GM19240 (cell line): Measurements from ENCODE around the gene CCDC159.
"Not testable (repeated sequence)": the region's sequence is repeated elsewhere in the genome, so short reads cannot be mapped to it uniquely, and the experiment has no call there.

Experiments used
- DNase-seq: peaks from one replicate; pipeline ENCODE4 v3.0.0; 2011; ENCODE audit warnings: low spot score; ENCODE audit not compliant: insufficient read length

The CCDC159 gene

GRCh38 chr19:11365557-11366117, 19.3 kb downstream of the CCDC159 start:
- DNase-seq, result no peak

GRCh38 chr19:11367528-11367927, 21.2 kb downstream of the CCDC159 start:
- no peak for DNase-seq

DNA sequence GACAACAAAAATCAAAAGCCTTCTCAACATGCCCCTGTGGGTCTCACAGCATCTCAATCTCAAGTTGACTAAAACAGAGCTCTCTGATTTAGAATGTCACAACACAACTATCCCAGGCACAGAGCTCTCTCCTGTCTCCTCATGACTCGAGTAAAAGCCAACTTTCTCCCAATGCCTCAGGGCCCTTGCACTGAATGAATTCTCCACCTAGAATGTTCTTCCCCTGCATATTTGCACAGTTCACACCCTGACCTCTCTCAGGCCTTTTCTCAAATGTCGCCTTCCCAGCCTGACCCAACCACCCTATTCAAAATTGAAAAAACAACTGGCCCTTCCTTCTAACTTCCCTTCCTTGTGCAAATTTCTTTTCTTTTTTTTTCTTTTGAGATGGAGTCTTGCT, 24.4 kb downstream of the CCDC159 start:
- DNase-seq, result no peak

- no peak for DNase-seq
Measured at GRCh38 chr19:11373166-11373884, 27.0 kb downstream of the CCDC159 start.

DNA sequence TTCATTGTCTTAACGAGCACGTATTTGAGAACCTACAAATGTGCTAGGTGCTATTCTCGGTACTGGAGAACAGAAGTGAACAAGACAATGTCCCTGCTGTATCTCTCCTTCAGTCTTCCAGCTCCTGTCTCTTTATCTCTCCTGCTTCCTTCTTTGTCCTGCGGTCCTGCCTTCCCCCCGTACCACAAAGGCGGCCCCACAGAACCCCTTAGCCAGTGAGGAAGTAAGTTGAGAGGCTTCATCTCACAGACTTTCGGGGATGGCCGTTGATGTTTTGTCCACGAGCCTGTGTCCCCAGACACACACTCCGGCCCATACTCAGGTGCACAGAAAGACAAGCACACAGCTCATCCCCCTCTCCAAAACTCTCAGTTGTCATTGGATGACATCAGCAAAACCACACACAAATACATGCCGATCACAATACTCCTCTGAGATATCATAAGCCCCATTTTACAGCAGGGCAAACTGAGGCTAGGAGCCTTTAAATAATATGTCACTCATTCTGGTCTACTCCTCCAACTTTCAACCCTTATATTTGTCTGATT, 27.6 kb downstream of the CCDC159 start:
- no peak for DNase-seq

DNA sequence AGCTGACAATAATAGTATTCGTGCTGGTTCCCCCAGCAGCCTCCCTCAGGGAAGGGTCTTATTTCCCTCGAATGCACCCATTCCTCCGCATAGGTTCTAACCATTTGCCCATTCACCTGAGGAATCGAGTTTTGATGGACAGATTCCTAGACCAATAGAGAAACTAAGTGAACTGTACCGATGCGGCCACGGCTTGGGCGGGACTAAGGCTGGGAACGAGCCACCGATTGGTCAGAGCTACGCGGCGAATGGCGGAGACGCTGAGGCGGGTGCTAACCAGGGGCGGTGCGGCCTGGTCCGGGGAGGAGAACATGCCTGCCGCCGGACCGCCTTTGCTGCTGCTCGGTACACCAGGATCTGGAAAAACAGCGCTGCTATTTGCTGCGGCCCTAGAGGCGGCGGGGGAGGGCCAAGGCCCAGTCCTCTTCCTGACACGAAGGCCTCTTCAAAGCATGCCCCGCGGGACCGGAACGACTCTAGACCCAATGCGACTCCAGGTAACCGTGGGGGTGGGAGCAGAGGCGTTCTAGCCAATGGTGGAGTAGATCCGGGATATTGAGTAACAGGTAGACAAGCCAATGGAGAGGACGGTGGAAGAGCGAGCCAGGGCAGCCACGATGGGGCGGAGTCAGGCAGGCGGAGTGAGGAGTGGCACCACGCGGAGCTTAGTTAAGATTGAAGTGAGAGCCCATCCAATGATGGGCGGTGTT, 28.3 kb downstream of the CCDC159 start, which contains the start of gene SWSAP1:
Gene SWSAP1 (plus strand): TSS at position 234 of the 710 bp plus-strand sequence. CDS start 15 bp downstream, at position 249.
- peak; percentile 95 for DNase-seq

- no peak for DNase-seq
Measured at GRCh38 chr19:11375143-11375948, 29.0 kb downstream of the CCDC159 start.

GRCh38 chr19:11377237-11377636, 30.9 kb downstream of the CCDC159 start:
- DNase-seq, result no peak

- DNase-seq, result no peak
Measured at GRCh38 chr19:11377756-11378155, 31.4 kb downstream of the CCDC159 start.

DNA sequence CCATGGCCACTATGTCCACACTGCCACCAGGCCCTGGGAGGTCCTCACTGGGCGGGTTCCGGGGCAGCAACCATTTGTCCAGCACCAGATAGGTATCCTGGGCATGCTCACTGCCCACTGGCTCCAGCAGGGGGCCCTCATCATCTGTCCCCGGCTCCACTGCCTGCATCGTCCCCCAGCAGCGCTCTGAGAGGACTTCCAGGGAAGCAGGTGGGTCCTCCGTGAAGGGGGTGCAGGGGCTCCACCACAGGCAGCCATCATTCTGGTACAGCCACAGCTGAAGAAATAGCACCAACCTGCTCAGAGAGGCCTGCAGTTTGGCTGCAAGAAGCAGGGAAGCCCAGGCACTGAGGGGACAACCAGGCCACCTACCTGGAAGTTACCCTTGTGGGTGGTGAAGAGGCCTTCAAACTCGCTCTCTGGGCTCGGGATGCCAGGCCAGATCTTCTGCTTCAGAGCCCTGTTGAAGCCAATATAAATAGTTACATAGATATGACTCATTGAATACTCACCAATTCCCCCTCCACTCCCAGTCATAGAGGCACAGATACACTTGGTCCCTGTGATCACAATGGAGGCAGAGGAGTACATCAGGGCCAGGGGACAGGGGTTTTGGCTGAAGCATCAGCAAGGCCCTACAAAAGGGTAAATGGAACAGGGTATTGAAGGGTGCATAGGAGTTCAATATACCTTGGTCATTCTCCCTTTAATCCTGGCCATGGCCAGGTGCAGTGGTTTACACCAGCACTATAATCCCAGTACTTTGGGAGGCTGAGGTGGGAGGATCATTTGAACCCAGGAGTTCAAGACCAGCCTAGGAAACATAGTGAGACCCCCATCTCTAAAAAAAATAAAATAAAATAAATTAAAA, 32.2 kb downstream of the CCDC159 start:
- DNase-seq, result no peak

GRCh38 chr19:11379269-11379845, 33.0 kb downstream of the CCDC159 start:
- not testable (repeated sequence) for DNase-seq

DNA sequence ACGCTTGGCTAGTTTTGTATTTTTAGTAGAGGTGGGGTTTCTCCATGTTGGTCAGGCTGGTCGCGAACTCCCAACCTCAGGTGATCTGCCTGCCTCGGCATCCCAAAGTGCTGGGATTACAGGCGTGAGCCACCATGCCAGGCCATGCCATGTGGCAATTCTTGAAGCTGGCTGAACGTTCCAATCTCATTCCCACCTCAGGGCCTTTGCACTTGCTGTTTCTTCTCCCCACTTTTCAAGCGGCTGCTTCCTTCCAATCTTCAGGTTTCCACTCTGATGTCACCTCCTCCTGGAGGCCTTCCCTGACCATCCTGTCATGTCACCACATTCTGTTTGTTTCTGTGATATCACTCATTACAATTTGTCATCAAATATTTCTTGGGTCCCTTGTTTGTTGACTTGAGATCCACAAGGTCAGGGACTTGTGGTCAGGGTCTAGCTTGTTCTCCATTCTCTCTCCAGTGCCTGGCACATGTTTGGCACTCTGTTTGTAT, 33.6 kb downstream of the CCDC159 start:
- DNase-seq, result no peak

GRCh38 chr19:11380653-11381537, 34.6 kb downstream of the CCDC159 start:
- DNase-seq, result peak; percentile 97

GRCh38 chr19:11382898-11383705, 36.8 kb downstream of the CCDC159 start:
- DNase-seq, result no peak

GRCh38 chr19:11383706-11384048, 37.4 kb downstream of the CCDC159 start:
- DNase-seq, result no peak

GRCh38 chr19:11384778-11385129, 38.4 kb downstream of the CCDC159 start:
- DNase-seq, result no peak

- no peak for DNase-seq
Measured at GRCh38 chr19:11387162-11388034, 41.1 kb downstream of the CCDC159 start.
